DLD1 (cell line): ENCODE results near the gene HADHB.

ENCODE experiments used
- in situ Hi-C: cut with HindIII; loops from 2 replicates; pipeline ENCODE4 v1.10.0; 2017; ENCODE audit warnings: low sequenced_read_pairs

Gene HADHB

DNA sequence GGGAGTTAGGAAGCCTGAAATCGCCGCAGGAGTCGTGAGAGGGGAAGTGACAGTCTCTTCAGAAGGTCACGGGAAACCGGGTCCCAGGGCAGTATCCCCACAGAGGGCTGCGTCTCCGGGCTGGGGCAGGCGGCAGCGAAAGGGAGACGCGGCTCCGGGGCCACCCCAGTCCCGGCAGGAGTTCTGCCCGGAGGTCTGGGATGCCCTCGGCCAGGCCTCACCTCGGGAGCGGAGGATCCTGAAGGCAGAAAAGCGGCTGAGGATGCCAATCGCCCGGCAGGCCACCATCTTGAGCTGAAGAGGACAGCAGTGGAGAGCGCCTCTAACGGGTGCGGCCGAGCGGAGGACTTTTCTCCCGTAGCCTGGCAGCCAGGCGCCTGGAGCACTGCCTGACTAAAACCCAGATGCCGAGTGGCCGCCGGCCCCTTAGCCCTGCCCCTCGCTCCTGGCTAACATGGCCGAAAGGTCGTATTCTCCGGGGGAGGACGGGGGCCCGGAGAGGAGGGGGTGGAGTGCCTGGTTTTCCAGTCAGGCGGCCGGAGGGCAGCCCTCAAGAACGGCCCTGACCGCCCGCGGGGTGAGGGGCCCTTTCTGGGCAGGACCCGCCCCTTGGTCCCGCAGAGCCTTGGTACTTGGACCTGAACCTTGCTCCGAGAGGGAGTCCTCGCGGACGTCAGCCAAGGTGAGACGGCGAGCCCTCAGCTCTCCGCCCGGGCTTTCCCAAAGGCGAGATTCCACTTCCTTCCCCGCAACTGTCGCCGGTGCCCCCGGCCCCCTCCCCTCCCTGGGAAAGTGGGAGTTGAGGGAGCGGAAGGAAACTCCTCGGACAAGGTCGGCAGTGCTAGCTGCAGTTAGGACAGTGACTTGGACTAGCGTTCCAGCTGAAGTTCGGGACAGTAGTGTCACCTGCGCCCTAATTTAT, at the start of gene HADHB, which contains the start of gene HADHA:
Gene HADHB, plus strand, starts transcription at position 631 of the 922 bp plus-strand sequence. CDS start 9,316 bp downstream, outside the sequence.
Gene HADHA, minus strand, starts transcription at position 324 of the 922 bp plus-strand sequence. Its CDS starts 36 bp downstream, at position 288.
- in situ Hi-C loops: no loop called here

DNA sequence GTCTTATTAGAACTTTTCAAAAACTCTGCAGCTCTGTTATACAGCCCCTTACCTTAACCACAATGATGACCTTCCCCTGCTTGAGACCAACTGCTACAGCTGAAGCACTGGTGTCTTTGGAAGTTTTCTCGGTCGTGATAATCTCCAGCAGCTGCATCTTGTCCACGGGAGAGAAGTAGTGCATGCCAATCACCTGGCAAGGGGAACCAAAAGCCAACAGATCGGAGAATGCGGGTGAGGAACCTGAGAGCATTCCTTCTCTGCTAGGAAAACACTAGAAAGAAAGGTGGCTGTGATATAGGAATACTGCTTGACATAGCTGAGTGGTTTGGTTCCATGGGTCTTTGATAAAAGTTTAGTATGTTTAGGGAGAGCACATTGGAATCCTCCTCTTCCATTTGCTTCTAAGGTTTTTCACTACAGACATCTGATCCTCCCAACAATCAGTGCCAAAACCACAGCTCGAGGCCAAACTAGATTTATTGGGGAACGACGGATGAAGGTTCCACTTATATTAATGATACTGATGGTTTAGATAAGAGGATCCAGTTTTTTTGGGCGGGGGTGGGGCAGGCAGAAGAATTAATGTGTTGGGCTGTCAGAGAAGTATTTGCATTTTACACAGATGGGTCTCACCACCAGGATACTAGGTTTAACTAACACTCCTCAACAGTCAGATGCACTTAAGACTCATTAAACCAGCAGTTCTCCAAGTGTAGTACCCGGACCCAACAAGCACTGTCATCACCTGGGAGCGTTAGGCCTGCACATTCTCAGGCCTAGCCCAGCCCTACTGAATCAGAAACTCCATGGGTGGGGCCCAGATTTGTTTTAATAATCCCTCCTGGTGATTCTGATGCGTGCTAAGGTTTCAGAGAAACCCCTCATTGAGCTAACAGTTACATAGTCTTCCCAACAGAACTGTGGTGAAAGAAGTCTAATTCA, 49.4 kb upstream of the HADHB start:
- in situ Hi-C loops: no loop called here

DNA sequence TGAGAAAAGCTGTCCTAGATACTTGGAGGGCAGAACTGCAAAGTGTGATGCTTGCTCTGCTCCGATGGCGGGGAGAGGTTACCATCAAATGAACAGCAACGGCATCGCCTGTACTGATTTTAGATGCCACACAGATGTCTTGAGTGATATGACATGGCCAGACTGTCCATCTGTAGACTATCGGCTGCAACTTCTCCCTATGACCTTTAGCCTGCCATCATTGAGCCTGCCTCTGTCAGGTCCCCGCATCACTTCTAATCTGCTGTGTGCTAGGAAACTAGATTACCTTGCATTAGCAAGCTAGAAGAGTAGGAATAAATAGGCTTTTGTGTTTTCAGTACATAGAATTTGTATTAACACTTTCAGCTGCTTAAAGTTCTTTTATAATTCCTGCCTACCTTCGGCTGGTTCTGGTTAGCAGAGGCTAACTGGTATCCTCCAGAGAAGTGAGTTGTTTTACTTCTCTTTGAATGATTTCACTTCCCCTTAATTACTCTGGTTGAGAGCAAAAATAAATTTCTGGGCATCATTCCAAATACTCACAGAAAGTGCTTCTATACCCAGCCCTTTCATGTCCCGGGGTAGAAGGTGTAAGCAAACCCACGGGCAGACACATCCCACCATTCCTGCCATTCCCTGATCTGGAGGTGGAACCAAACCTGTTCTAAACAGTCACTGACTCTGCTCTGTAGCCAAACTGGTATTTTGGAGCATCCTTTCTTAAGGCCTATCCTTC, 47.9 kb upstream of the HADHB start:
- in situ Hi-C loops: no loop called here

DNA sequence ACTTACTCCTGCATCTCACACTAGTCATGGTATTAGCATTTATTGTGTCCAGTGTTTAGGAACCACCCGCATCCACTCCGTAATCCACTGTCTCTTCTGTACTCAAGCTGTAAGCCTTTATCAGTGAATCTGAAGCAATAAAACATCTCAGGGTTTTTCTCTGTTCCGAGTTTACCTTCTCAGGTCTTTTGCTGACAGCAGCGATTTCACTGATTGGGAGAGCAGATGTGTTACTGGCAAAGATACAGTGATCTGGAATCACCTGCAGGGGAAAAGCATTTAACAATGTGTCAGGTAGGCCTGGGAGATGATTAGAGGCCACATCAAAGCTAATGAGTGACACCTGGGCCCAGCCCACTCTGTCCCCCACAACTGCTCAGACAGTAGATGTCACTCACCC, 47.2 kb upstream of the HADHB start:
- in situ Hi-C loops: no loop called here

DNA sequence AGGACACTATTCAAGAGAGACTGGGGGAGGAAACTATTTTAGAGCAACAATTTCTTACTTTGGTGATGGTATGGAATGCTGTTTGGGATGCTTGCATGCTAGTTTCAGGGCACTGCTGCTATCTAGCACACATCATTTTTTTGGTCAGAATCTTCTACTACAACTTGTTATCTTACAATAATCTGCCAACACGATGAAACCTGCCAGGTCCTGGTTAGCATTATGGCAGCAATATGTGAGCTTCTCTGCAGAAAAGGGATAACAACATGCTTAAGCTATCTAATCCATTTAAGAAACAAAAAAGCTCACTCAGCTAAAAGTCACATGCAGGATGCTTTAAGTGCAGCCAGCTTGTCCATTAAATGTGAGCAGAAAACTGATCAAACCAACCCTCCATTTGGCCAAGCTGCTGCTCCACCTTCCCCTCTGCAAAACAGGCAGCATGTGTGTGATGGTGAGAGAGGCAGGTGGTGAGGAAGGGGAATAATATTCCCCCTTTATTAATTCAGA, 41.7 kb upstream of the HADHB start:
- in situ Hi-C loops: no loop called here

DNA sequence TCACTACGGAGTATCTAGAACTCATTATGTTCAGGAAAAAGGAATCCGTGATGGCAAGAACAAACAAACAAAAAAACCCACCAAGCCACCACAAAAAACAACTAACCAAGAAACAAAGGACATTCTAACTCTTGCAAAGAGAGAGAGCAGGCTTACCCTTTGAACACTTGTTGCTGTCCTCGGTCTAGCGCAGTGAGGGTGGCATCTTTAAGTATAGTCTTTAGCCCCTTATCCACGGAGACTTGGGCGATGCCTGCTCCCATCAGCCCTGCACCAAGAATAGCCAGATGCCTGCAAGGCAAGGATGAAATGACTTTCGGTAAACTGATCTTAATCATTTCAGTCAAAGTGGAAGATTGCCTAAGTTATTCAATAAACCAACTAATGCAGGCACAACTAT, 40.8 kb upstream of the HADHB start:
- in situ Hi-C loops: no loop called here

DNA sequence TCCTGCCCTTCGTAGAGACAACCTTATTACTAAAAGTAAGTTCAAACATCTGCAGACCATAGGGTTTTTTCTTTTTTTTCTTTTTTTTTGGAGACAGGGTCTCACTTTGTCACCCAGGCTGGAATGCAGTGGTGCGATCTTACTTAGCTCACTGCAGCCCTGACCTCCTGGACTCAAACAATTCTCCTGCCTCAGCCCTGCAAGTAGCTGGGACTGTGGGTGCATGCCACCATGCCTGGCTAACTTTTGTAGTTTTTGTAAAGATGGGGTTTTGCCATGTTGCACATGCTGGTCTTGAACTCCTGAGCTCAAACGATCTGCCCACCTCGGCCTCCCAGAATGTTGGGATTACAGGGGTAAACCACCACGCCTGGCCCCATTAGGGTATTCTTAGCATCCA, 32.7 kb upstream of the HADHB start:
- in situ Hi-C loops: no loop called here

DNA sequence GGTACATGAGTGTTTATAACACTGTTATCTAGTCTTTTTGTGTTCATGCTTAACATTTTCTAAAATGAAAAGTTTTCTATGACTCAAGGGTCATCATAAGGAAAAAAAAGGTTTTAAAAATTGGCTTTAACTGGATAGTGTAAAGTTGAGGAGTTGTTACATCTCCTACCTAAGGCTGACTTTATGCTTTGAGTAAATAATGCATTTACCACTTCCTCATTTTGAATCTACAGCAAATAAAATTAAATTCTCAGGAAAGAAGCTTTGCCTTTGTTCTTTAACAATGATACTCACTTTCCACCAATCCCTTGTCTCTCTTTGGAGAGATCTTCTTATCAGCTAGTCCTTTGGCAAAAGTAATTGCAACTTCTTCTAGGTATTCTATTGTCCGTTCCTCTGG, 30.0 kb upstream of the HADHB start:
- in situ Hi-C loops: no loop called here

DNA sequence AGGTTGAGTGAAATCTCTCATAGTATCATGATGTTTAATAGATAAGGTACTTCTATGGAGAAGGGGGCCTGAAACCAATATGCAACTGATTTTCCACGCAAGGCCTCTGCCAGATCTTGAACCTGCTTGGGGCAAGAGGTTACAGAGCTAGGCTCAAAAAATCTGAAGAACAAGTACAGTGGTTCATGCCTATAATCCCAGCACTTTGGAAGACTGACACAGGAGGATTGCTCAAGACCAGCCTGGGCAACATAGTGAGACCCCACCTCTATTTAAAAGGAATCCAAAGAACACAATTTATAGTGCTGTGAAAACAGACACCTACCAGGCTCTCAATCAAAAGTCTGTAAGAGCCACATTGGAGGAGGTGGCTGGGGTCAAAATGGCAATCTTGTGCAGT, 28.9 kb upstream of the HADHB start:
- in situ Hi-C loops: no loop called here

DNA sequence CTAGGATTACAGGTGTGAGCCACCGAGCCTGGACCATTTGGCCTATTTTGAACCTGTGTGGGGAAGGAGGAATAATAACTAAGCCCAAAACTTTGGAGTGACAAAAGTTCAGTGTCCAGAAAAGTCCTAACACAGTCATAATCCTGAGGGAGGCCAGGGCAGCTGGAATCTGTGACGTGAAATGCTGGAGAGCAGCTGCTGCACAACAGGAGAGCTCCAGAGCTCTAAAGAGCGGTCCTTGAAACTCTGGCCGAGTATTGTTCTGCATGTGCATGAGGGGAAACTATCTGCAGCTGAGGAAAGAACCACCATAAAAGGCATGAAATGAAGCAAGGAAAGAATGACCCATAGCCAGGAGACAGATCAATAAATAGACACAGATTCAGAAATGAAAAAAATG, 28.2 kb upstream of the HADHB start:
- in situ Hi-C loops: no loop called here

DNA sequence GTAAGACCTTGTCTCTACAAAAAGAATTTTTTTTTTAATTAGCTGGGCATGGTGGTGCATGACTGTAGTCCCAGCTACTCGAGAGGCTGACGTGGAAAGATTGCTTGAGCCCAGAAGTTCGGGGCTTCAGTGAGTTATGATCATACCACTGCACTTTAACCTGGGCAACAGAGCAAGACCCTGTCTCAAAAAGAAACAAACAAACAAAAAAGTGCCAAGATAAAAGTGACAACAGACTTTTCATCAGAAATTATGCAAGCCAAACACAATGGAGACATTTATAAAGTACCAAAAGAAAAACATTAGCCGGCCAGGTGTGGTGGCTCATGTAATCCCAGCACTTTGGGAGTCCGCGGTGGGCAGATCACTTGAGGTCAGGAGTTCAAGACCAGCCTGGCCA, 27.0 kb upstream of the HADHB start:
- in situ Hi-C loops: no loop called here

DNA sequence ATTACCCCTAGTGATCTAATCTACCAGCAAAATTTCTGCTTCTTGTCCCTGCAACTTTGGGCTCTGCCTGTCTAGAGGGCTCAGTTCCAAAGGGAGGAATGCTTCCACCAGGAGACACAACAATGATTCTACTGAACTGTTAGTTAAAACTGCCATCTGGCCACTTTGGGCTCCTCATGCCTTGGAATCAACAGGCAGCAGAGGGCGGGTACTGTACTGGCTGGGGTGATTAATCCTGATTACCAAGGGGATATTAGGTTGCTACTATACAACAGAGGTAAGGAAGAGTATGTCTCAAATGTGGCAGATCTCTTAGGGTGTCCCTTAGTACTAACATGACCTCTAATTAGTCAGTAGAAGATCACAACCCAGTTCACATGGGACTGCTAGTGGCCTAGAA, 21.7 kb upstream of the HADHB start:
- in situ Hi-C loops: no loop called here

DNA sequence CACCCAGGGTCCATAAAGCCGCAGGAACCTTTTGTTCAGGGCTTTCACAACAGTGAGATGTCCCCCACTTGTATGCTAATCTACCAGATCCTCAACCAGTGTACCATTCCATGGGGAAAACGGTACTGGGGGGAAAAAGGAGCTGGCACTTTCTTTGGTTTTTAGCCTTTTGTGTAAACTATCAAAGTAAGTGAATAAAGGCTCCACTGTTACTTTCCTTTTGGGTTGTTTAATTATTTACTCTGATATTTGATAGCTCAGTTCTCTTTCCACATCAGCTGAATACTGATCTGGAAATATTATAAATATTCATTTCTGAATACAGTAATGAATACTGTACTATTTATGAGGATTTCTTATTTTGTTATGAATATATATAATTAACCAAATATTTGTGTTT, 20.6 kb upstream of the HADHB start:
- in situ Hi-C loops: no loop called here

DNA sequence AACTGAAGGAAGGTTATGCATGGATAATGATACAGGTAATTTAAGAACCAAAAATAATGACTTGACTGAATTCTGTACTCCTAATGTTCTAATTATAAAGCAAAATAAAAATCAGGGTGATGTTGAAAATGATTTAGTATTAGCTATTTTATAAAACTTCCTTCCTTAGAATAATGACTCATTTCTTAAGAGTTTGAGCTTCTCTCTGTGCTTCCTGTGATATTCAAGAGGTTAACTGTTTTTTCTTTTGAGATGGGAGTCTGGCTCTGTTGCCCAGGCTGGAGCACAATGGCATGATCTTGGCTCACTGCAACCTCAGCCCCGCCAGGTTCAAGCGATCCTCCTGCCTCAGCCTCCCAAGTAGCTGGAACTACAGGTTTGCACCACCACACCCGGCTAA, 15.1 kb upstream of the HADHB start:
- in situ Hi-C loops: no loop called here

DNA sequence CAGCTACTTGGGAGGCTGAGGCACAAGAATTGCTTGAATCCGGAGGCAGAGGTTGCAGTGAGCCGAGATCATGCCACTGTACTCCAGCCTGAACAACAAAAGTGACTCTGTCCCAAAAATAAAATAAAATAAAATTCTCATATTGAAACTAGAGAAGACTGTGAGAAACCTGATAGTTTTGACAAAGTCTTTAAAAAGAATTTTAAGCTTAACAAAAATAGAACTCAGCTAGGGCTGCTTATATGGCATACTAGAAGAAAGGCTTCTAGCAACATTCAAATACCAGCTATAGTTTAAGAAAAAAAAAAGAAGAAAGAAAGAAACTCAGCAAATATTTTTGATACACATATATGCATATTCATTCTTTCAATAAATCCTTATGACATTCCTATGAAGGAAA, 13.9 kb upstream of the HADHB start:
- in situ Hi-C loops: no loop called here

DNA sequence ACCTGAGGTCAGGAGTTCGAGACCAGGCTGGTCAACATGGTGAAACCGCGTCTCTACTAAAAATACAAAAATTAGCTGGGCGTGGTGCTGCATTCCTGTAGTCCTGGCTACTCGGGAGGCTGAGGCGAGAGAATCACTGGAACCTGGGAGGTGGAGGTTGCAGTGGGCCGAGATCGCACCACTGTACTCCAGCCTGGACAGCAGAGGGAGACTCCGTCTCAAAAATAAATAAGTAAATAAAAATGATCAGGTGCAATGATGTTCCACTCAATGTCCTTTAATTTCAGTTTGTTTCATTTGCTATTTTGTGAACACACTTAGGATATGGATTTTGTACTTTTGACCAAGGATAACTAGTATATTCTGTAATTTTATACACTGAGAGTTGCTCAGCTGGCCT, 9.7 kb upstream of the HADHB start:
- in situ Hi-C loops: no loop called here

DNA sequence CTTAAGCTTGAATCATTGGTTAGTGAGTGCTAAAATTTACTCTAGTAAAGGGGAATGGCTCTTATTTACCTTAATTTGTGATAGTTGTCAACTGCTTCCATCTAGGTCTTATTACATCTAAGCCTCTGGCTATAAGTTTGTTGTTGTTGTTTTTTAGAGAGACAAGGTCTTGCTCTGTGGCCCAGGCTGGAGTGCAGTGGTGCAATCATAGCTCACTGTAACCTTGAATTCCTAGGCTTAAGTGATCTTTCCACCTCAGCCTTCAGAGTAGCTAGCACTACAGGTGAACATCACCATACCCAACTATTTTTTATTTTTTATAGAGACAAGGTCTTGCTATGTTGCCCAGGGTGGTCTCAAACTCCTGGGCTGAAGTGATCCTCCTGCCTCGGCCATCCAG, 6.9 kb upstream of the HADHB start:
- in situ Hi-C loops: no loop called here

DNA sequence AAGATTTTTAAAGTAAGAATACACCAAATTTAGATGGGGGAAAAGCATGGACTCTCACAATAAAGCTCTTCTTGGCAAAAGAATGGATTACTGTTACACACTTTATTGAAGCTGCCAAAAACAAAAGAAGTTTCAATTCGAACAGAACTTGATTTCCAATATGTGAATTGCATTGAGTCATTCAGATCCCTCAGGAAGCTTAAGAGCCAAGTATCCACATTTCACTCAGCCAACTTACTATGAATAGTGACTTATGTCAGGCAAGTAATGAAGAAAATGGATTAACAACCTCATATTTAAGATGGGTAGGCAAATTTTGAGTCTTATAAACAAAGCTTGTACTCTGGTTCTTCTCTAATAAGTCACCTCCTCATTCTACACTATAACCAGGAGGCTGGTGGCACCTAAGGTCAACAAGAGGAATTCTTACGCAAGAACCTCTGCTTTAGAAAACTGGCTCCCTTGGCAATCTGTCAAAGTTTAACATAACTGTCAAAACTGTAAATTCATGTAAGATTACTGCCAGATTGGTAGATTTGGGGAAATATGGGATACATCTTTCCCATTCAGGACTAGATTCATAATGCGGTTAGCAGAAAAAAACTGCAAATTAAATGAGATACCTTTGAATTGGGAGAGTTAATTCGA, 6.3 kb upstream of the HADHB start:
- in situ Hi-C loops: no loop called here

DNA sequence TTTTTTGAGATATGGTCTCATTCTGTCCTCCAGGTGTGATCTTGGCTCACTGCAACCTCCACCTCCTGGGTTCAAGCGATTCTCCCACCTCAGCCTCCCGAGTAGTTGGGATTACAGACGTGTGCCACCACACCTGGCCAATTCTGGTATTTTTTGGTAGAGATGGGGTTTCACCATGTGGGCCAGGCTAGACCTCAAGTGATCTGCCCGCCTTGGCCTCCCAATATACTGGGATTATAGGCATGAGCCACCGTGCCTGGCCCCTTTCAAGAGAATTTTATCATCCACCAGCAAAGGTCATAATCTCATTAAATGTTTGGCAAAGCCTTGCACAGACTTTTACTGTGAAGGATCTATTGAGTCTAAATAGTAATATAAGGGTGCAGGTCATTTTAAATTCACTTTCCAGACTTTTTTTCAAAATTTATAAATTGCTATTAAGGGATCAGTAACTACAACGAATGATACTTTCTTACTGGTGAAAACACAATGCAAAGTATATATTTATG, 2.8 kb upstream of the HADHB start:
- in situ Hi-C loops: no loop called here
